ENCODE results near the gene DLD. TPM values are rescaled to one million over a fixed set of nuclear protein-coding genes. Genes with fewer than 3 reads are reported as not detected.

DLD gene
- total and polyA plus RNA-seq, 2 of the 8 experiments (the other 6 are each of a cell fraction or from before 2014, with no cell fraction given) = 63.7 to 88.5 TPM

DNA sequence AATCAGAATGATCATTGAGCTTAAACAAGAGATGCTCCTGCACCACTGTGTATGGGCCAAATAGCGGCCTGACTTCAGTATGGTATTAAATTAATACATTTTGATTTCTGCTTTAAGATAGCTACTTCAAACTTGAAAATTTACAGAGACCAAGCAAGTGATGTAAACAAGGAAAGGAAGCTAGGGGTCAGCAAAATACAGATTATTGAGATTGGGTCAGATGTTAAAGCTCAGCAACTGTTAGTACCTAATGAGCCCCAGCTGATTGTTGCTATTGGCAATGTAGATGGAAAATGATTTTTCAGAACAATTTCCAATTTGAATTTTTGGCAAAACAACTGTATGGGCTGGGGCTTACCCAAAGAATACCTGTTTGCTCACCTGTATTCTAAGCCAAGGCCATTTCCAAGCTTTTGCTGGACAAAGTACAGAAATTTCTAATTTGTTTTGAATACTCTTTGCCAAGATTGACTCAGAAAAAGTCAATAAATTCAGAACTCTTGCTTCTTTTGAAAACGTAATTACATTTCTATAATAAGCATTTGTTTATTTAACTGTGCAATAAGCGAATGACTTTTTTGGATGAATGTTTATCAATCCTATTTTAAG is 23.0 kb upstream of the DLD start:
- Histone ChIP-seq H3K4ac (replicated peaks; ENCODE audit: insufficient read length, low read depth, low read length) (no peak overlapping the region), H2BK5ac (ENCODE audit: low read depth, low read length) (no peak overlapping the region), H2BK20ac (ENCODE audit: low read length) (no peak overlapping the region), H4K5ac (ENCODE audit: insufficient read length, low read depth, low read length) (no peak overlapping the region), H3K9me3 (ENCODE audit: insufficient read depth in 2 of 2, low read depth in 1 of 2, low read length in 1 of 2) (no peaks in the 10 kb centered on the region), H4K20me1 (replicated peaks in 1 of 2; ENCODE audit: control insufficient read depth in 1 of 2, insufficient read depth in 2 of 2, low read length in 2 of 2) (no peaks in the 10 kb centered on the region), H2BK120ac (replicated peaks; ENCODE audit: low read depth, low read length) (no peak overlapping the region), H3K27ac (ENCODE audit: low read depth, low read length) (no peak overlapping the region), H4K91ac (replicated peaks; ENCODE audit: insufficient read length, low read length) (no peak overlapping the region), H4K8ac (ENCODE audit: extremely low read depth, insufficient read depth, low read length) (no peak overlapping the region), H3K9ac (replicated peaks in 1 of 4; ENCODE audit: extremely low read depth in 1 of 4, low read depth in 3 of 4, low read length in 3 of 4) (no peak overlapping the region), H3K79me1 (ENCODE audit: low read depth, low read length) (no peaks in the 10 kb centered on the region), H3K56ac (replicated peaks; ENCODE audit: insufficient read length, low read depth, low read length) (no peak overlapping the region), H3K79me2 (ENCODE audit: control insufficient read depth in 1 of 2, insufficient read depth in 2 of 2, low read length in 2 of 2) (no peaks in the 10 kb centered on the region), H2AK5ac (ENCODE audit: low read depth, low read length) (no peak overlapping the region), H2BK12ac (ENCODE audit: low read depth, low read length) (no peak overlapping the region), H3K27me3 (replicated peaks in 1 of 4; ENCODE audit: control insufficient read depth in 3 of 4, extremely low read depth in 1 of 4, insufficient read depth in 3 of 4, low read length in 3 of 4) (no peaks in the 10 kb centered on the region), H3K14ac (ENCODE audit: insufficient read length) (no peak overlapping the region), H3K18ac (ENCODE audit: extremely low read depth, low read length) (no peak overlapping the region), H3K36me3 (ENCODE audit: control insufficient read depth in 2 of 4, insufficient read depth in 4 of 4, low read length in 3 of 4) (no peaks in the 10 kb centered on the region), H3K4me1 (replicated peaks in 1 of 4; ENCODE audit: control insufficient read depth in 3 of 4, insufficient read depth in 4 of 4, low read length in 3 of 4) (no peaks in the 10 kb centered on the region), H3K23ac (ENCODE audit: insufficient read length) (no peak overlapping the region), H3K4me2 (ENCODE audit: insufficient read depth in 1 of 2, low read depth in 2 of 2, low read length in 2 of 2) (no peak overlapping the region), H3K4me3 (ENCODE audit: extremely low read depth in 1 of 4, insufficient read depth in 2 of 4, low read depth in 3 of 4, low read length in 4 of 4) (no peak overlapping the region), H2AFZ (ENCODE audit: low read length) (no peak overlapping the region), H2BK15ac (ENCODE audit: low read length) (no peak overlapping the region), H3K23me2 (ENCODE audit: low read depth, low read length) (no peaks in the 10 kb centered on the region)
- WGBS, 2 experiments (ENCODE audit: extremely low coverage in 1 of 2, insufficient coverage in 1 of 2, insufficient read length in 1 of 2, insufficient replicate concordance in 2 of 2, low coverage in 1 of 2, low lambda C conversion rate in 2 of 2, missing lambda C conversion rate in 1 of 2) = 85% methylated on average over 3 of the region's 3 CpGs; no CpG with 5 or more reads in 1 of the 2 experiments
- FAIRE-seq = no peak
- TF ChIP-seq RAD21 (IDR thresholded peaks at IDR 0.05 in 1 of 2, conservative IDR thresholded peaks at IDR 0.05 in 1 of 2; ENCODE audit: low read depth in 2 of 2, low read length in 2 of 2) = peak in 1 of 2 experiments; percentile 2; a peak in 1 of 4 replicates
- no peak for TF ChIP-seq RBBP5 (IDR thresholded peaks at IDR 0.05; ENCODE audit: borderline replicate concordance, low read depth, low read length)
- DNase-seq (ENCODE audit: low read depth in 1 of 2, low spot score in 2 of 2) = no peak
- ChIA-PET POLR2A (ENCODE audit: partially characterized antibody) (no interaction called here), CTCF (ENCODE audit: partially characterized antibody) (interaction anchor here (1.2 to 2.3 kb wide), 5 partner anchors 9 to 405 kb away, joined by 3 to 14 read pairs (median 8); partner anchors contain the start of gene CBLL1)

Data from H1 (cell line).